Loucy (cell line): Measurements from ENCODE around the gene MMRN2.

Experiments used
- EZH2phosphoT487 ChIP-seq: fragments of 200-600 bp; IDR thresholded peaks from 2 replicates; pipeline ENCODE4 v1.6.1; 2018; ENCODE audit warnings: antibody characterized with exemption, mild to moderate bottlenecking, moderate library complexity, borderline replicate concordance
- TF ChIP-seq, protein P1 (sequence below): fragments of 200-600 bp; sonication (generic); conservative IDR thresholded peaks from 2 replicates; pipeline ENCODE4 v1.5.1; 2014; ENCODE audit warnings: mild to moderate bottlenecking, antibody characterized with exemption, low read length

DNA sequence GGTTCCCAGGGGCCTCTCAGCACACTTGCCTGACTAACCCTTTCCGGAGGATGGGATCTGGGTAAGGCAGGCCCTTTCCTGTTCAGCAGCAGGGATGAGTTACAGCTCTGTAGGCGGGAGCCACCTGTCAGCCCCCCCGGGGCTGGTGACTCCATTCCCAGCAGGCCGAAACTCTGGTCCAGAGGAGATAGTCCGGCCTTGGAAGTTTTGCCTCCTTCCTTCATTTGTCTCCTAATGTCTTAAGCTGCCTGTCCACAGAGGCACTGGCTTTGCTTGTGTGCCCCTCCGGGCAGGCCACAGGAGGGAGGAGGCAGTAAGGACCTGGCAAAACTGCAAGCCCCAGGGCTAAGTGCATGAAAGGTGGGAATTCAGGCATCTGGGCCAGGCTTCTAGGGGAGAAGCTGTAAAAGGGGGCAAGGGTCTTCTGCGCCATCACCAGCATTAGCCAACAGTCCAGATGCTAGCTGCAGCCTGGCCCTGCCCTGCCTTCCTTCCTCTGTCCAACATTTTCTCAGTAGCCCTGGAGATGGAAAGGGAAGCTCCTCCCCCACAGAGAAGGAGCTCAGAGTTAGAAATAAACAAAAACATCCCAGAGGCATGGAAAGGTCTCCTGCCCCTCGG is 12.1 kb upstream of the MMRN2 start:
- TF ChIP-seq, protein P1, sequence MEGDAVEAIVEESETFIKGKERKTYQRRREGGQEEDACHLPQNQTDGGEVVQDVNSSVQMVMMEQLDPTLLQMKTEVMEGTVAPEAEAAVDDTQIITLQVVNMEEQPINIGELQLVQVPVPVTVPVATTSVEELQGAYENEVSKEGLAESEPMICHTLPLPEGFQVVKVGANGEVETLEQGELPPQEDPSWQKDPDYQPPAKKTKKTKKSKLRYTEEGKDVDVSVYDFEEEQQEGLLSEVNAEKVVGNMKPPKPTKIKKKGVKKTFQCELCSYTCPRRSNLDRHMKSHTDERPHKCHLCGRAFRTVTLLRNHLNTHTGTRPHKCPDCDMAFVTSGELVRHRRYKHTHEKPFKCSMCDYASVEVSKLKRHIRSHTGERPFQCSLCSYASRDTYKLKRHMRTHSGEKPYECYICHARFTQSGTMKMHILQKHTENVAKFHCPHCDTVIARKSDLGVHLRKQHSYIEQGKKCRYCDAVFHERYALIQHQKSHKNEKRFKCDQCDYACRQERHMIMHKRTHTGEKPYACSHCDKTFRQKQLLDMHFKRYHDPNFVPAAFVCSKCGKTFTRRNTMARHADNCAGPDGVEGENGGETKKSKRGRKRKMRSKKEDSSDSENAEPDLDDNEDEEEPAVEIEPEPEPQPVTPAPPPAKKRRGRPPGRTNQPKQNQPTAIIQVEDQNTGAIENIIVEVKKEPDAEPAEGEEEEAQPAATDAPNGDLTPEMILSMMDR: no peak
- TF ChIP-seq EZH2phosphoT487: no peak
